ENCODE results near the gene SEC22A.
A peak's percentile ranks its signal among the peaks of the same experiment; 100 is the strongest.
"Not testable (repeated sequence)": the region's sequence is repeated elsewhere in the genome, so short reads cannot be mapped to it uniquely, and the experiment has no call there.

The SEC22A gene

DNA sequence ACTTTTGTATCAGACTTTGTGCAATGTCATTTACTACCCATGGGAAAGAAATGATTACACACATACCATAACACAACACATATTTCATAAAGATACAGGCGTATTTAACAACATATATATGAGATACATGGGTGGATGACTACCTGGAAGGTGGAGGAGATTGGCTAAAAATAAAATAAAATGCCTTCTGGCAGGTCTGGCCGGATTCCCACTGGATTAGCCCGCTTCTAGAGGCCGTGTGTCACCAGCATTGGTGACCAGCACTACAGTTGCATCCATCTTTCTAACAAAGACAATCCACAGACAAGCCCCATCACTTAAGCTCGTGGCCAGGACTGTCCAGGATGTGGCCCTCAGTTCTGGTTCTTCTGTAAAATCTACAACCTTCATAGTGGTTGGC is 21.0 kb upstream of the SEC22A start:
- DNase-seq (ENCODE audit: low read depth) = no peak

DNA sequence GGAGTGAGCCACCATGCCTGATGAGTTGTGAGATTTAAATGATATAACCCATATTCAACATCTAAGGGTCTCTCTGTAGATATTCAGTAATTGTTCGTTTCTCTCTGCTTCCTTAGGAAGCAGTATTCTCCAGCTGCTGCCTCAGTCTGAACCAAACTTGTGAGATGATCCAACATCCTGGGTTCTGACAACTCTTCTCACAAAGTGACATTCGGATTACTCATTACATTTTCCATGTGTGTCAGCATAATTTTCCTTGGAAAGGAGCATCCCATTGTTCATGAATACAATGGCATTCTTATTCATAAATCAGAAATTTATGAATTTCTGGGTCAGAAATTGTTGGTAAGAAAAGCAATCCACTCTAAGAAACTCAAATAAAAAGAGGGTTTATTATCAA is 15.0 kb upstream of the SEC22A start:
- DNase-seq (ENCODE audit: low read depth) = no peak

DNA sequence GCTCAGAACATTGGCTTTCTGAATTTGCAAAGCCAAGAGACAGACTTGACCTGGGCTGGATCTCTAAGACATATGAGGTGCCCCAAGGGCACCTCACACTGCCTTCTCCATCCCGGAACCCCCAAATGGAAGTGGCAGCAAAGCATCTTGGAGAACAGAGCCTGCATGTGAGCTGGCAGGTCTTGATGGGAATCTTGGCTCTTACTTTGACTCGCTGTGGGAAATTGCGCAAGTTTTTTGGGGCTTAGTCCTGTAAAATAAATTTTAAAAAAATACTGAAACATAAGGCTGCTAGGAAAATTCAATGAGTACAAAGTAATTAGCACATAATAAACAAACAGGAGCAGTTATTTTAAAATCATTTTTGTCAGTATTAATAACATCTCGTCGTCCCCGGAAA is 13.7 kb upstream of the SEC22A start:
- DNase-seq (ENCODE audit: low read depth) = no peak

DNA sequence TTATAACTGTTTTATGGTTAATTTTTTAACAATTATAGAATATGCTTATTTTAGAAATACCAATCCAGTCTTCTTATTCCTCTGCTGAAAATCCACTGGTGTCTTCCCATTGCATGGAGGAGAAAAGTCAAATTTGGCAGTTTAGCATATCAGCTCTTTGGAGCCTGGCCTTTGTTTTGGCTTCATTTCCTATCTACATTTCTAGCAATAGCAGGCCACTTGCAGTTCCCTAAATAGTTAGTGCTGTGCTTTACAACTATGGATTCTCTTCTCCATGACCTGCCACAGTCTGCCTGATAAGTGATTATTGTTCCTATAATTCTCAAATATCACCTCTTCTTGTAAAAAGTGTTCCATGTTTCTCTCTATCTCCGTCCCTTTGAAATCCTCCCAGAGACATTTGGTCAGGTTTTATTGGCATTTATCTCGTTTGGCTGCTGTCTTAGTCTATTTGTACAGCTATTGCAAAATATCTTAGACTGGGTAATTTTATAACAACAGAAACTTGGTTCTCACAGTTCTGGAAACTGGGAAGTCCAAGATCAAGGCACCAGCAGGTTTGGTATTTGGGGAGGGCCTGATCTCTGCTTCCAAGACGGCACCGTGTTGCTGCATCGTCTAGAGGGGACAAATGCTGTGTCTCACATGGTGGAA is 8.2 kb upstream of the SEC22A start:
- DNase-seq (ENCODE audit: low read depth) = no peak

DNA sequence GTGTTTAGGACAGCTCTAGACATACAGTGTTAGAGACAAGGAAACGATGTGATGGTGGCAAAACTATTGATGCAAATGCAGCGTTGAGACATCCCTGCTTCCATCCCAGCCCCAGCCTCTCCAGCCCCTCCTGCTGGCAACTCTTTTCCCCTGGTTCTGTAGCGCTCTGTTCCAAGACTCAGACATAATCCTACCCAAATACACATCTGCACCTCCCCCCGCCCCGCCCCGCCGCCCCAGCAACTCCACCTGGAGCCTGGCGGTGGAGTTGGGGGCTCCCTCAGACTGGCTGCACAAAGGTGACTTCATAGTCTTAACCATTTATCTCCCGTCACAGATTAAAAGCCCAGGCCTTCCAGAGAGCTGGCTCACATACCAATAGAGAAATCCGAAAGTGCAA is 7.2 kb upstream of the SEC22A start:
- no peak for DNase-seq (ENCODE audit: low read depth)

DNA sequence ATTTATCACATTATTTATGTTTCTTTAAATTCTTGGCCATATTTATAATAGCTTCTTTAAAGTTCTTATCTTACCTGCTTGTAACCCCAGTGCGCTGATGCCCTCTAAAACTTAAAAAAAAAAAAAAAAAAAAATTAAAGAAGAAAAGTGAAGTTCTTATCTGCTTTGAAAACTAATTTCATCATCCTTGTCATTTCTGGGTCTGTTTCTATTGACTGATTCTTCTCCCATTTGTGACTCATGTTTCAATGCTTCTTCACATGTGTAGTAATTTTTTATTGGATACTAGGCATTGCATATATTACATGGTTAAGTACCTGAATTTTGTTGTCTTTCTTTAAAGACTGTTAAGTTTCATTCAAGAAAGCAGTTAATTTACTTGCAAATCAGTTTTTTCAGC is 3.4 kb upstream of the SEC22A start:
- DNase-seq (ENCODE audit: low read depth) = no peak

DNA sequence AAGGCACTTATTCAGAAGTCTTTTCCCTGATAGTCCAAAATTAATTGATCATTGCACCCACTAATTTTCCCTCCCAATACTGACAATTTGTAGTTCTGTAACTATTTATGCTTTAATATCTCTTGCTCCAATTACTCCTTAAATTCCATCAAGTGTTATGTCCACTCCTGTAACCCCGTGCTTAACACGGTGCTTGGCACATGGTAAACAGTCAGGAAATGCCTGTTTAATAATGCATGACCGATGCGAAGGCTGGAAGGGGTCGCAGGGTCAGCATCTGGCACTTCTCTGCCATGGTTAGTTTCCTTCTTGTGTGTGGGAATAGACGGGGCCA is 553 bp upstream of the SEC22A start:
- DNase-seq (ENCODE audit: low read depth) = no peak

DNA sequence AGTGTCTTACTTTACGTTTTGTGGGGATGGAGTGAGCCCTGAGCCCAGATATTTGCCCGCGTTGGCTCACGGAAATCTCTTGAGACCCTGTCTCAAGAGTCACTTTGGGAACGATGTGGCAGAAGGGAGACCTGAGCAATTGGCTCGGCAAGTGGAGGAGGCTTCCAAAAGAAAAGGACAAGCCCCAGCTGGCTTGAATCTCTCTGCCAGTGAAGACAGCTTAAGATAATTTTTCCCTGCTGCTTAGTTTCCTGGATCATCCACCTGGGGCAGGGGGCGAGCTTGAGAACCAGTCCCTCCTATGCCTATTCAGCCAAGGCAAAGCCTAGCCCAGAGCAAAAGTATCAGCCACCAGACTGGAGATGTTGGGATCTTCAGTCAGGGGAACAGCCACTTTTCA is 708 bp downstream of the SEC22A start:
- no peak for DNase-seq (ENCODE audit: low read depth)

DNA sequence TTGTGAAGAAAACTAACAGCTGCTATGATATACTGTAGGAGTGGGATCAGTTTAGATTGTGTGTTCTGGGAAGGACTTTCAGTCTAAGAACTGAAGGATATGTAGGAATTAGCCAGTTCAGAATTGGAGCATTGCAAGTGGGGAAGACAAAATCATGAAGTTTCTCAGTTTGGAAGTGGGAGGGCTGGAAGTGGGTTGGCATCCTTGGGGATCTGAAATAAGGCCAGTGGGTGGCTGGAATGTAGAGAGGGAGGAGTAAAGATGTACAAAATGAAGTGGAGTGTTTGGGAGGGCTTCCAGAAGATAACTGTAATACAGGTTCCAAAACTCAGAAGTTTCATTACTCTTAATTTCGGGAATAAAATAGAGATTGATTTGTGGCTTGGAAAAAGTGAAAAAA is 17.2 kb downstream of the SEC22A start:
- no peak for DNase-seq (ENCODE audit: low read depth)

DNA sequence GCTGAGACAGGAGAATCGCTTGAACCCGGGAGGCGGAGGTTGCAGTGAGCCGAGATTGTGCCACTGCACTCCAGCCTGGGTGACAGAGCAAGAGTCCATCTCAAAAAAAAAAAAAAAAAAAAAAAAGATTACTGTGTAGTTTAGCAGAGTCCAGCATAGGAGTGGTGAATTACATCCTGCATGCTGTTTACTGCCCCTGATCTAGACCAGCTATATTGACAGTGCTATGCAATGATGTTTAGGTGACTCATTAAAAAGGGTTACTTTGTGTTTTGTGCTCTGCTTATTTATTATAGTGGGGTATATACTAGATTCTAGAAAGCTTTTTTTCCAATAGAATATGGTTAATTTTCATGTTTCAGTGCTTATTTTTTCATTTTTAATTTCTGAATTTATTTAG is 19.6 kb downstream of the SEC22A start:
- DNase-seq (ENCODE audit: low read depth) = not testable (repeated sequence)

DNA sequence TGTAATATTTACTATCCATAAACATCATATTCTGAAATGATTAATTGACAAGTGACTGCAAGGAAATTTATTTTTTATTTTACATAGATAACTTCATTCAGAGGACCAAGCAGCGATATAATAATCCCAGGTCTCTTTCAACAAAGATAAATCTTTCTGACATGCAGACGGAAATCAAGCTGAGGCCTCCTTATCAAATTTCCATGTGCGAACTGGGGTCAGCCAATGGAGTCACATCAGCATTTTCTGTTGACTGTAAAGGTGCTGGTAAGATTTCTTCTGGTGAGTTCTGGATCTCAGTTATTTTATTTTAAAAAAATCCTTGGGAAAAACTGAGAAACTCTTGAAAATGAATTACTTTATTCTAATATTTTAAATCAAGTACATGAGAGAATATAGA is 23.3 kb downstream of the SEC22A start:
- no peak for DNase-seq (ENCODE audit: low read depth)

DNA sequence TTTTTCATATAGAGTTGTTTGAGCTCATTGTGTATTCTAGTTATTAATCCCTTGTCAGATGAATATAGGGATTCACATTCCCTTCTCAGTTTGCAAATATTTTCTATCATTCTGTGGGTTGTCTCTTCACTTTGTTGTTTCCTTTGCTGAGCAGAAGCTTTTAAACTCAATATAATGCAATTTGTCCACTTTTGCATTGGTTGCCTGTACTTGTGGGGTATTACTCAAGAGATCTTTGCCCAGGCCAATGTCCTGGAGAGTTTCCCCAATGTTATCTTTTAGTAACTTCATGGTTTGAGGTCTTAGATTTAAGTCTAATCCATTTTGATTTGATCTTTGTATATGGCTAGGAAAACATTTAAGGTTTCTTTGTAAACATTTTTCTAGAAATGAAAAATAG is 24.8 kb downstream of the SEC22A start:
- DNase-seq (ENCODE audit: low read depth) = no peak

DNA sequence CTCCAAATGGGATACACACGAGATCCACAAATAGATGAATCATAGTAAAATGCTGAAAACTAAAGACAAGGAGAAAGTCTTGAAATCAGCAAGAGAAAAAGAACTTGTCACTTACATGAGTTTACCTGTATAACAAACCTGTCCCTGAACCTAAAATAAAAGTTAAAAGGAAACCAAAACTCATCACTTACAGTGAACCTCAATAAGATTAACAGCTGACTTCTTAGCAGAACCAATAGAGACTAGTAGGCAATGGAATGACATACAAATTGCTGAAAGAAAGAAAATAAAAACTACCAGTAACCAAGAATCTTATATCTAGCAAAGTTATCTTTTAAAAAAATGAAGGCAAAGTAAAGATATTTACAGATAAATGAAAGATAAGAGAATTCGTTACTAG is 27.4 kb downstream of the SEC22A start:
- DNase-seq (ENCODE audit: low read depth) = no peak

DNA sequence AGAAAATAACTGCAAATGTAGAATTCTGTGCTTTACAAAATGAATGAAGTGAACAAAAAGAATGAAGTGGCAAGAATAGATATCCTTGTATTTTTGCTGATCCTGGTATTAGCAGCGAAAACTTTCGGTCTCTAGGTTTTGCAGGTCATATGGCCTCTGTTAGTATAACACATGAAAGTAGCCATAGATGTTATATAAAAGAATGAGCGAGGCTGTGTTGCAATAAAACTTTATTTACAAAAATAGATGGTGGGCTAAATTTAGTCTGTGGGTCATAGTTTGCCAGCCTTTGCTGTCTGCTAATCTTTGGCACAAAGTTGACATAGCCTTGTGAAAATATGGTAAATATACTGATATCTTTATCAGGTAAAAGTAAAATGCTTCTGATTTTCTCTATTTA is 35.2 kb downstream of the SEC22A start:
- DNase-seq (ENCODE audit: low read depth) = no peak

DNA sequence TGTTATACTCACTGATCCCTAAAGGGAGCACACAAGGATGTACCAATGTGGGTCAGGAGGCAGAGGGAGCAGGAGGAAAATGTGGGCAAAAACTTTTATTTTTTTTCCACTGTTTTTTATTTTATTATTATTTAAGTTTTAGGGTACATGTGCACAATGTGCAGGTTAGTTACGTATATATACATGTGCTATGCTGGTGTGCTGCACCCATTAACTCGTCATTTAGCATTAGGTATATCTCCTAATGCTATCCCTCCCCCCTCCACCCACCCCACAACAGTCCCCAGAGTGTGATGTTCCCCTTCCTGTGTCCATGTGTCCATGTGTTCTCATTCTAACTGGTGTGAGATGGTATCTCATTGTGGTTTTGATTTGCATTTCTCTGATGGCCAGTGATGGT is 37.4 kb downstream of the SEC22A start:
- DNase-seq (ENCODE audit: low read depth) = not testable (repeated sequence)

DNA sequence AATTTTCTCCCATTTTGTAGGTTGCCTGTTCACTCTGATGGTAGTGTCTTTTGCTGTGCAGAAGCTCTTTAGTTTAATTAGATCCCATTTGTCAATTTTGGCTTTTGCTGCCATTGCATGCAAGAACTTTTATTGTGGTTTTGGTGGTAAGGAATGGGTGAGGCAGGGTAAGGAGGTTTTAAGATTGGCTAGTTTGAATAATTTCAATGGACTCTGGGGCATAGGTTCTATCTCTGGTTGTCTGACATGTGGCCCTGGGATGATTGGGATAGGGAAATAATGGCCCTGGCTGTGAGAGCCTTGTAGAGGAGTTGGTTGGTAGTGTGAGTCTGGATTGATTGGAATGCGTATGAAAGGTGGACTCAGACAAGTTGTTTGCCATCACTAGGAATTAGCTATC is 38.0 kb downstream of the SEC22A start:
- DNase-seq (ENCODE audit: low read depth) = no peak

DNA sequence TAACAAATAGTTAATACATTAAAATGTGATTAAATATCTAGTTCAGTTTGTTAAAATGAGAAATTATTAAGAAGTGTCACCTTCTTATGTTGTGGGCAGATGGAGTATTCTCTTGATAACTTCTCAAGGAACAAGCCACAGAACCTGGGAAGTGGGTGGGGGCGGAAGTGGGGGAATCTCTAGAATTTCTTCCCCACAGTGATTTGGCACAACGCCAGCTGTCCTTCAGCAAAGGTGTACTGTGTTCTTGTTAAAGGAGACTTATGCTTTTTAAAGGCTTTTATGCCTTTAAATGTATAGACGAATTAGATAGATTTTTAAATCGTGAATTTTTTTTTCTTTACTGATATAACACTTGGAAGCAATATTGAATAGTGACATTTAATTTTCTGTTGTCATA is 42.4 kb downstream of the SEC22A start:
- DNase-seq (ENCODE audit: low read depth) = peak; percentile 7

DNA sequence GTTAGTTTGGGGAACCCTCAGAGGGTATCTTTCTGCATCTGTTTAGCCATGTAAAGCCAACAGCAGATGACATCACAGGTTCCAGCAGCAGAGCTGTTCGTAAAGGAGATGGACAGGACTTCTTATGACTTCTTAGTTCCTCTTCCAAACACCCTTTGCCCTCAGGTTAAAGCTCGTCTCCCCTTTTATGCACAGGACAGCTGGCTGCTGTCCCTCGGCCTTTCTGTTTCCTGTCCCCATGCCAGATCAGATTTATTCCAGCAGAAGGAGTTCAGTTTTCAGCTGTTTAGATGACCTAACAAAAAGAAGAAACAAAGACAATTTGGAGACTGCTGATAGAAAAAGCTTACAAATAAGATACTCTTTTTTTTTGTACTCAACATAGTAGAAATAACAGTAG is 45.1 kb downstream of the SEC22A start:
- DNase-seq (ENCODE audit: low read depth) = no peak

DNA sequence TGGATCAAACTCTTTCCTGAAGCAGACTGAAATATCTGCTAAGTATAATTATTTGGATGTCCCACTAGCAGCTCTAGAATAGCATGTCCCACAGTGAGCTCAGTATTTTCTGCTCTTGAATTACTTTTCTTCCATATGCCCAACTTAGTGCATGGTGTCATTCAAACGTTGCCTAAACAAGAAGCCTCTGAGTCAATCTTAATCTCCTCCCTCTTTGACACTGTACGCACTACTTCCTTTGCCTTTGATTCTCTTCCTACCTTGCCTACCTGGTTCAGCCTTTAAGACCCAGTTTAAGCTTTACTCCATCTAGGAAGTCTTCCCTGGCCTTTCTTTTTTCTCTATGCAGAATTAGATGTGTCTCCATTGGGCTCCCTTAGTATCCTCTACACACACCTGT is 54.5 kb downstream of the SEC22A start:
- no peak for DNase-seq (ENCODE audit: low read depth)

DNA sequence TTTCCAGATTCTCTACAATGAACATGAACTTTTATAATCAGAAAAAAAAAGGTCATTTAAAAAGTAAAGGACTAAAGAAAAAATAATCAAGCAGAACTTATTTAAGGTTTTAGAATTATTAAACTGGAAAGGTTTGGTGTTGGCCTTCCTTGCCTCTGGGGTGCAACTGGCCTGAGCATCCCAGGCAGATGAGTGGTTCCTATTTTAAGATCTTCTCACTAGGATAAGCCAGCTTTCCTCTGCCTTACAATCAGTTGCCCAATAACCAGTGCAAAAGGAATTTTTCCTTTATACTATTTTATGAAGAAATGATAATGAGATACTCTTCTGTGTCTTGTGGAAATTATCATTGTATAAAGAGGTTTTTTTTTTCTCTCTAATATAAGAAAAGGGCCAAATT is 56.6 kb downstream of the SEC22A start:
- no peak for DNase-seq (ENCODE audit: low read depth)

DNA sequence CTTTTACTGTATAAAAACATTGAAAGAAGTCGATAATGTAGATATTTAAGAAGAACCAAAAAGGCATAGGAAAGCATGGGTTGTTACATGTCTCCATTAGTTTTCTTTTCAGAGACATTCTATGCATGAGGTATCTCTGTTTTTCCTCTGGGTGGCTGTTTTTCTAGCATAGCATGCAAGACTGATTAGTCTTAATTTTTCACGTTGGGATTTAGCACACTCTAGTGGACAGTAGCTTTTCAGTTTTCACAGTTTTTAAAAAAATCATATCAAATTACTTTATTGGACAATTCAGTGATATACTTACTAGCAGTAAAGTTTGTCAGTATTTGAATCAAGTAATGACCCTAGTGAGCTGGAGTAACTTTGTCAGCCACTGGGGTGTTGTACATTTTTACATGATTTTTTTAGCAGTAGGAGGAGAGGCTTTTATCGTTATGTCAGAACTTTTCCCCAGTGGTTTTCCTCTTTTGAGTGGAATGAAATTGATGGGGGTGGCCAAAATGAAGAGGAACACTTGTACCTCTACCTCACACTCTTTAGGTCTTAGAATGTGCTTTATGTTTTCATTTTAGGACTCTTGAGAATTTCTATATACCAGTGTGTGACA is 57.2 kb downstream of the SEC22A start:
- DNase-seq (ENCODE audit: low read depth) = no peak

DNA sequence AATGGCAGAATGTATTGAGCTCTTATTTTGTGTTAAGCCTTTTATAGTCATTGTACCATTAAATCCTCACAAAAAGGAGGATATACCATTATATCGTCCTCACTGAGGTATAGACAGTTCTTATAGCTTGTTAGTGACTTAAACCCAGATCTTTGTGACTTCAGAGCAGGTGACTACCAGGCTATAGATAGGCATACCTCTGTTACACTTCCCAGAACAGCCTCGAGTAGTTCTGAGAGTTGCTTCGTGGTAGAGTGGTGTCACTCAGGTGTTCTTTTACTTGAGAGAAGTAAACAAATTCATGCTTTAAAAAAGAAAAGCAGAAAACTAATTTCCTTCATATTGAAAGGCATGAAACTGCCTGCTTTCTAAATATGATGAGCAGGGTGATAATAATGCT is 59.9 kb downstream of the SEC22A start:
- no peak for DNase-seq (ENCODE audit: low read depth)

DNA sequence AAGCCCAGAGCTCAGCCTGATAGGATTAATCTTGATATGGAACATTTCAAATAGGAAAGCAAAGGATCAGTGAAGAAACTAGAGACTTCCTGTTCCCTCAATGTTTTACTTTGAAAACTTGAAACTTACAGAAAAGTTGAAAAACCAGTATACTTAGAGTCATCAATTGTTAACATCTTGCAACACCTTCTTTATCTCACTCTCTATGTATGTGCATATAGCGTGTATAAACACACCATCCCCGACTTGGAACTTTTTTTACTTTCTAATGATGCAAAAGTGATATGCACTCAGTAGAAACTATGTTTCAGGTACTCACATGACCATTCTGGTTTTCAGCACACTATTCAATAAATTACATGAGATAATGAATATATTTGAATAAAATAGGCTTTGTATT is 60.5 kb downstream of the SEC22A start:
- DNase-seq (ENCODE audit: low read depth) = no peak

DNA sequence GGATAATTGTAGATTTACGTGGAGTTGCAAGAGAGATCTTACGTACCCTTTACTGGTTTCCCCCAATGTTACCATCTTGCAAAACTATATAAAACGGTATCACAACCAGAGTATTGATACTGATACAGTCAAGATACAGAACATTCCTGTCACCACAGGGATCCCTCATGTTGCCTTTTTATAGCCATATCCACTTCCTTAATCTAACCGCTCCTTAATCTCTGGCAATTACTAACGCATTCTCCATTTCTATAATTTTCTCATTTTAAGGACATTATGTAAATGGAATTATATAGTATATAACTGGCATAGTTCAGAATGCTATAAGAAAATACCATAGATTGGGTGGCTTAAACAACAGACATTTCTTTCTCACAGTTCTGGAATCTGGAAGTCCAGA is 61.1 kb downstream of the SEC22A start:
- no peak for DNase-seq (ENCODE audit: low read depth)

DNA sequence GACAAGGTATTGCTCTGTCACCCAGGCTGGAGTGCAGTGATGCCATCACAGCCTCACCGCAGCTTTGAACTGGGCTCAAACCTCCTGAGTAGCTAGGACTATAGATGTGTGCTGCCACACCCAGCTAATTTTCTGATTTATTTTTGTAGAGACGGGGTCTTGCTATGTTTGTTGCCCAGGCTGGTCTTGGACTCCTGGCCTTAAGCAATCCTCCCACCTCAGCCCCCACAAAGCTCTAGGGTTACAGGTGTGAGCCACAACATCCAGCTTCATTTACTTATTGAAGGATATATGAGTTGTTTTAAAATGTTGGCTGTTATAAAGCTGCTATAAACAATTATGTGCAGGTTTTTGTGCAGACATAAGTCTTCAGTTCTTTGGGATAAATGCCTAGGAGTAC is 62.2 kb downstream of the SEC22A start:
- DNase-seq (ENCODE audit: low read depth) = no peak
